Caco-2 (cell line): ENCODE data around the gene SPECC1. TPM values are rescaled to one million over a fixed set of nuclear protein-coding genes. Genes with fewer than 3 reads are reported as not detected.
"Not testable (repeated sequence)": the region's sequence is repeated elsewhere in the genome, so short reads cannot be mapped to it uniquely, and the experiment has no call there.

ENCODE experiments used
- BruUV-seq: library from RNA; stranded (reverse); fragments of 400-500 nt; replicated peaks from 2 replicates; lab custom pipeline; 2021; lab: Mats Ljungman, UMichigan
- CTCF ChIA-PET: fragments of 300-600 bp; sonication (Branson Sonifier 250); formaldehyde crosslinking; loops from one replicate; lab custom pipeline; 2022; ENCODE audit warnings: antibody characterized with exemption; lab: Charles Lee
- POLR2A ChIA-PET: fragments of 300-600 bp; sonication (Branson Sonifier 250); formaldehyde crosslinking; loops from one replicate; lab custom pipeline; 2022; ENCODE audit warnings: antibody characterized with exemption; lab: Charles Lee
- DNase-seq, 2 experiments: peaks; one replicate each; pipeline versions ENCODE4 v3.0.0 to v3.0.0-alpha.2; 2020 to 2022
- H3K27me3 ChIP-seq: replicated peaks from 2 replicates; pipeline ENCODE4 v1.6.0; 2011; ENCODE audit warnings: low read length; ENCODE audit not compliant: control insufficient read depth, insufficient read depth
- H3K36me3 ChIP-seq: 2 replicates; pipeline ENCODE4 v1.5.1; 2011; ENCODE audit warnings: low read length; ENCODE audit not compliant: control insufficient read depth, insufficient read depth
- H3K4me1 ChIP-seq: fragments of 250-450 bp; sonication (Bioruptor Pico); 2 replicates; pipeline ENCODE4 v1.5.1; 2020; ENCODE audit warnings: mild to moderate bottlenecking
- H3K4me3 ChIP-seq: 2 replicates; pipeline ENCODE4 v1.5.1; 2011; ENCODE audit warnings: low read depth, mild to moderate bottlenecking, control low read depth, low read length
- H3K9me3 ChIP-seq: fragments of 250-450 bp; sonication (Bioruptor Pico); 2 replicates; pipeline ENCODE4 v1.5.1; 2020; ENCODE audit warnings: mild to moderate bottlenecking, moderate library complexity
- H3K27ac Mint-ChIP-seq: one replicate; pipeline ENCODE4 v1.8.0; 2022; ENCODE audit warnings: mixed read lengths; ENCODE audit not compliant: unreplicated experiment
- H3K27me3 Mint-ChIP-seq: one replicate; pipeline ENCODE4 v1.8.0; 2022; ENCODE audit warnings: mixed read lengths; ENCODE audit not compliant: insufficient read depth, unreplicated experiment
- H3K36me3 Mint-ChIP-seq: one replicate; pipeline ENCODE4 v1.8.0; 2022; ENCODE audit warnings: mild to moderate bottlenecking, mixed read lengths; ENCODE audit not compliant: insufficient read depth, unreplicated experiment
- H3K4me1 Mint-ChIP-seq: one replicate; pipeline ENCODE4 v1.8.0; 2022; ENCODE audit warnings: low read depth, mixed read lengths; ENCODE audit not compliant: unreplicated experiment
- H3K4me3 Mint-ChIP-seq: one replicate; pipeline ENCODE4 v1.8.0; 2022; ENCODE audit warnings: mild to moderate bottlenecking, moderate library complexity, mixed read lengths; ENCODE audit not compliant: unreplicated experiment
- H3K9me3 Mint-ChIP-seq: one replicate; pipeline ENCODE4 v1.8.0; 2022; ENCODE audit warnings: mixed read lengths; ENCODE audit not compliant: unreplicated experiment
- intact Hi-C: fragments of 100-400 bp; cut with micrococcal nuclease; formaldehyde crosslinking; loops from one replicate; pipeline ENCODE4 v1.10.0; 2022; ENCODE audit not compliant: unreplicated experiment
- total RNA-seq: library from RNA; stranded (reverse); gene quantifications from 2 replicates; pipeline ENCODE4 v1.2.3, GENCODE V29; 2022
- TF ChIP-seq, protein P1 (sequence below), 2 experiments: fragments of 200-600 bp in 1 of 2; IDR thresholded peaks; 1 replicate in 1 of 2; 2 replicates in 1 of 2; pipeline versions ENCODE4 v1.5.1 to v1.8.0; 2011 to 2022; ENCODE audit warnings: antibody characterized with exemption in 1 of 2, control low read depth in 1 of 2, inconsistent platforms in 1 of 2, low read depth in 1 of 2, low read length in 1 of 2, mild to moderate bottlenecking in 1 of 2, moderate library complexity in 1 of 2; ENCODE audit not compliant: insufficient read depth in 1 of 2, severe bottlenecking in 1 of 2, unreplicated experiment in 1 of 2

SPECC1 gene
- total RNA-seq, 1 experiment from 2014 or later, result 123 TPM

GRCh38 chr17:20098314-20098713 is 89.2 kb downstream of the SPECC1 start:
- no peak overlapping the region for H3K27ac Mint-ChIP-seq
- H3K4me3 Mint-ChIP-seq, result no peak overlapping the region
- no peak for DNase-seq
- H3K4me1 Mint-ChIP-seq, result no peaks in the 10 kb centered on the region
- intact Hi-C loops, result no loop called here
- H3K9me3 Mint-ChIP-seq, result no peaks in the 10 kb centered on the region
- no peaks in the 10 kb centered on the region for H3K36me3 Mint-ChIP-seq
- BruUV-seq, result no TSS peak
- Histone ChIP-seq H3K36me3 (no peaks in the 10 kb centered on the region), H3K4me3 (no peak overlapping the region), H3K4me1 (no peaks in the 10 kb centered on the region), H3K9me3 (no peaks in the 10 kb centered on the region), H3K27me3 (no peaks in the 10 kb centered on the region; the same call in 1 of the 2 replicates)
- TF ChIP-seq, protein P1, sequence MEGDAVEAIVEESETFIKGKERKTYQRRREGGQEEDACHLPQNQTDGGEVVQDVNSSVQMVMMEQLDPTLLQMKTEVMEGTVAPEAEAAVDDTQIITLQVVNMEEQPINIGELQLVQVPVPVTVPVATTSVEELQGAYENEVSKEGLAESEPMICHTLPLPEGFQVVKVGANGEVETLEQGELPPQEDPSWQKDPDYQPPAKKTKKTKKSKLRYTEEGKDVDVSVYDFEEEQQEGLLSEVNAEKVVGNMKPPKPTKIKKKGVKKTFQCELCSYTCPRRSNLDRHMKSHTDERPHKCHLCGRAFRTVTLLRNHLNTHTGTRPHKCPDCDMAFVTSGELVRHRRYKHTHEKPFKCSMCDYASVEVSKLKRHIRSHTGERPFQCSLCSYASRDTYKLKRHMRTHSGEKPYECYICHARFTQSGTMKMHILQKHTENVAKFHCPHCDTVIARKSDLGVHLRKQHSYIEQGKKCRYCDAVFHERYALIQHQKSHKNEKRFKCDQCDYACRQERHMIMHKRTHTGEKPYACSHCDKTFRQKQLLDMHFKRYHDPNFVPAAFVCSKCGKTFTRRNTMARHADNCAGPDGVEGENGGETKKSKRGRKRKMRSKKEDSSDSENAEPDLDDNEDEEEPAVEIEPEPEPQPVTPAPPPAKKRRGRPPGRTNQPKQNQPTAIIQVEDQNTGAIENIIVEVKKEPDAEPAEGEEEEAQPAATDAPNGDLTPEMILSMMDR (IDR thresholded peaks at IDR 0.05; ENCODE audit: insufficient read depth in 1 of 2, low read depth in 1 of 2, low read length in 1 of 2, severe bottlenecking in 1 of 2, unreplicated experiment in 1 of 2), result no peak
- peaks cover 8% of the 10 kb centered on the region for H3K27me3 Mint-ChIP-seq
- POLR2A ChIA-PET, result no interaction called here
- CTCF ChIA-PET, result no interaction called here

- POLR2A ChIA-PET, H3K27me3 Mint-ChIP-seq, H3K9me3 Mint-ChIP-seq, H3K9me3 ChIP-seq, H3K4me3 ChIP-seq, DNase-seq, BruUV-seq, H3K4me1 Mint-ChIP-seq, H3K4me1 ChIP-seq, H3K36me3 Mint-ChIP-seq, H3K4me3 Mint-ChIP-seq, CTCF ChIA-PET, H3K27me3 ChIP-seq, H3K36me3 ChIP-seq: not testable (repeated sequence)
- H3K27ac Mint-ChIP-seq, result peak overlapping the region; percentile 45
- intact Hi-C loops, result loop anchor here (1.0 to 5.0 kb wide), 2 partner anchors 94 to 108 kb away; partner anchors contain the start of gene SPECC1
Measured at GRCh38 chr17:20100806-20101205, 91.6 kb downstream of the SPECC1 start.

GRCh38 chr17:20103454-20104446 is 94.6 kb downstream of the SPECC1 start:
- H3K27ac Mint-ChIP-seq, result peak overlapping the region; percentile 83
- Histone ChIP-seq H3K36me3 (no peaks in the 10 kb centered on the region), H3K9me3 (no peaks in the 10 kb centered on the region), H3K27me3 (no peaks in the 10 kb centered on the region), H3K4me1 (no peaks in the 10 kb centered on the region), H3K4me3 (no peak overlapping the region)
- TF ChIP-seq, protein P1 (IDR thresholded peaks at IDR 0.05; ENCODE audit: insufficient read depth in 1 of 2, low read depth in 1 of 2, low read length in 1 of 2, severe bottlenecking in 1 of 2, unreplicated experiment in 1 of 2), result no peak
- H3K9me3 Mint-ChIP-seq, result no peaks in the 10 kb centered on the region
- intact Hi-C loops, result loop anchor here (5.0 kb wide), 1 partner anchor 96 kb away; the partner anchor contains the start of gene SPECC1
- no peaks in the 10 kb centered on the region for H3K36me3 Mint-ChIP-seq
- ChIA-PET CTCF (interaction anchor here (0.8 kb wide), 1 partner anchor 111 kb away, joined by 3 read pairs; no protein-coding TSS in a partner anchor), POLR2A (no interaction called here)
- no TSS peak for BruUV-seq
- peaks cover 8% of the 10 kb centered on the region for H3K4me1 Mint-ChIP-seq
- H3K27me3 Mint-ChIP-seq, result no peaks in the 10 kb centered on the region
- DNase-seq, result peak in 1 of 2 experiments; percentile 41
- H3K4me3 Mint-ChIP-seq, result peak overlapping the region; percentile 32
